Measurements from ENCODE around the gene FERMT2. TPM values are rescaled to one million over a fixed set of nuclear protein-coding genes. Genes with fewer than 3 reads are reported as not detected.

FERMT2 gene
- total RNA-seq, 1 donor from 2014 or later: 304 TPM

DNA sequence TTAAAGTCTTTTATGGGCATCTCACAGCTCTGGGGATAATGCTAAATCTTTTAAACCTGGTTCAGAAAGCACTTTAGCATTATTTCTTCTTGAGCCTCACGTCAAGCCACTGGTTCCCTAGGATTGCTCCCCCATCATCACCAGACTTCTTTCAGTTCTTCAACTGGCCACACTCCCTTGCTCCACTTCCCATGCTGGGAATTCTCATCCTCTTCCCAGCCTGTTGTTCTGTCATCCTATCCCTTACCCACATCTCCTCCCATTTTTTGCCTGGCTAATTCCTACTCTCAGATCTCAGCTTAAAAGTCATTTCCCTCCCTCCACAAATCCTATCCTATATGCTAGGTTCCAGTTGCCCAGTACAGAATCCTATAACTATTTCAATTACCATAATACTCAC is 14.4 kb downstream of the FERMT2 start:
- Mint-ChIP-seq H3K9me3 (ENCODE audit: unreplicated experiment) (no peaks in the 10 kb centered on the region), H3K27me3 (ENCODE audit: unreplicated experiment) (no peaks in the 10 kb centered on the region), H3K27ac (ENCODE audit: unreplicated experiment) (peak overlapping the region; percentile 39), H3K36me3 (ENCODE audit: unreplicated experiment) (peaks cover 3% of the 10 kb centered on the region), H3K4me3 (ENCODE audit: unreplicated experiment) (no peak overlapping the region), H3K4me1 (ENCODE audit: unreplicated experiment) (peaks cover 69% of the 10 kb centered on the region)
- TF ChIP-seq, protein P1, sequence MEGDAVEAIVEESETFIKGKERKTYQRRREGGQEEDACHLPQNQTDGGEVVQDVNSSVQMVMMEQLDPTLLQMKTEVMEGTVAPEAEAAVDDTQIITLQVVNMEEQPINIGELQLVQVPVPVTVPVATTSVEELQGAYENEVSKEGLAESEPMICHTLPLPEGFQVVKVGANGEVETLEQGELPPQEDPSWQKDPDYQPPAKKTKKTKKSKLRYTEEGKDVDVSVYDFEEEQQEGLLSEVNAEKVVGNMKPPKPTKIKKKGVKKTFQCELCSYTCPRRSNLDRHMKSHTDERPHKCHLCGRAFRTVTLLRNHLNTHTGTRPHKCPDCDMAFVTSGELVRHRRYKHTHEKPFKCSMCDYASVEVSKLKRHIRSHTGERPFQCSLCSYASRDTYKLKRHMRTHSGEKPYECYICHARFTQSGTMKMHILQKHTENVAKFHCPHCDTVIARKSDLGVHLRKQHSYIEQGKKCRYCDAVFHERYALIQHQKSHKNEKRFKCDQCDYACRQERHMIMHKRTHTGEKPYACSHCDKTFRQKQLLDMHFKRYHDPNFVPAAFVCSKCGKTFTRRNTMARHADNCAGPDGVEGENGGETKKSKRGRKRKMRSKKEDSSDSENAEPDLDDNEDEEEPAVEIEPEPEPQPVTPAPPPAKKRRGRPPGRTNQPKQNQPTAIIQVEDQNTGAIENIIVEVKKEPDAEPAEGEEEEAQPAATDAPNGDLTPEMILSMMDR (IDR thresholded peaks at IDR 0.05): no peak
- DNase-seq (ENCODE audit: extremely low spot score, unreplicated experiment): no peak

DNA sequence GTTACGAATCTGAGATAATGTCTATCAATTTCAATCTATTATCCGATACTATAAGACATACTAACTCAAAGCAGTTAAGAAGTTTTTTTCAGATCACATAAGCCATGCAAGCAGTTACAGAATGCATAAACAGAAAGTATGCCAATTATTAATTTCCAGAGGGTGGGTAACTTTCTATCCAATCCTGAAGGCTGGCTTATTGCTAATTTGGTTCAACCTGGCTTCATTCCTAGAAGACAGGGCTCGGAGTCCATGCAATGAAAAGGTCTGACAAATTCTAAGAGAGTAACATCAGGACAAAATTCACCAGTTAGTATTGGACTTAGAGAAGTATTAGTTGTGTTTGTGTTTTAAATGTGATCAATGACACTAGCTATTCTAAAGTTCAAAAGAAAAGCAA is 15.0 kb downstream of the FERMT2 start:
- Mint-ChIP-seq H3K9me3 (ENCODE audit: unreplicated experiment) (no peaks in the 10 kb centered on the region), H3K36me3 (ENCODE audit: unreplicated experiment) (peaks cover 3% of the 10 kb centered on the region), H3K27me3 (ENCODE audit: unreplicated experiment) (no peaks in the 10 kb centered on the region), H3K4me3 (ENCODE audit: unreplicated experiment) (no peak overlapping the region), H3K27ac (ENCODE audit: unreplicated experiment) (peak overlapping the region; percentile 39), H3K4me1 (ENCODE audit: unreplicated experiment) (peaks cover 71% of the 10 kb centered on the region)
- TF ChIP-seq, protein P1 (IDR thresholded peaks at IDR 0.05): no peak
- no peak for DNase-seq (ENCODE audit: extremely low spot score, unreplicated experiment)

DNA sequence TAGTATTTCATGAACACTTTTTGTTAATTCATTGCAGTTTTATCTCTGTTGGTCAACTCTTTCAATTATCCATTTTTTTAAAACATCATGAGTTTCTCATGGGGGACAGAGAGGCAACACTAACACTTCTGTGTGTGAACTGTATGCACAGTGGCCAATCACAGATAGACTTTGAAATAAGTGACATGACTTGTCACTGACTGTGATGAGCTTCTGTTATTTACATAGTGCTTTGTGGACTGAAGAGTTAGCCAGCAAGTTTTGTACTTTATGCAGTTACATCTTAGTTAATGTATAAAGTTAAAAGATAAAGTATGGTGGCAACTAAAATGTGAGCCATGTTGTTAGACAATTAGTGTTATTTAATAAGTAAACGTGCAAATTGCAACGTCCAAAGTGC is 16.1 kb downstream of the FERMT2 start:
- Mint-ChIP-seq H3K27me3 (ENCODE audit: unreplicated experiment) (no peaks in the 10 kb centered on the region), H3K9me3 (ENCODE audit: unreplicated experiment) (no peaks in the 10 kb centered on the region), H3K4me3 (ENCODE audit: unreplicated experiment) (no peak overlapping the region), H3K4me1 (ENCODE audit: unreplicated experiment) (peaks cover 68% of the 10 kb centered on the region), H3K36me3 (ENCODE audit: unreplicated experiment) (peaks cover 3% of the 10 kb centered on the region), H3K27ac (ENCODE audit: unreplicated experiment) (peak overlapping the region; percentile 31)
- TF ChIP-seq, protein P1 (IDR thresholded peaks at IDR 0.05): no peak
- no peak for DNase-seq (ENCODE audit: extremely low spot score, unreplicated experiment)

DNA sequence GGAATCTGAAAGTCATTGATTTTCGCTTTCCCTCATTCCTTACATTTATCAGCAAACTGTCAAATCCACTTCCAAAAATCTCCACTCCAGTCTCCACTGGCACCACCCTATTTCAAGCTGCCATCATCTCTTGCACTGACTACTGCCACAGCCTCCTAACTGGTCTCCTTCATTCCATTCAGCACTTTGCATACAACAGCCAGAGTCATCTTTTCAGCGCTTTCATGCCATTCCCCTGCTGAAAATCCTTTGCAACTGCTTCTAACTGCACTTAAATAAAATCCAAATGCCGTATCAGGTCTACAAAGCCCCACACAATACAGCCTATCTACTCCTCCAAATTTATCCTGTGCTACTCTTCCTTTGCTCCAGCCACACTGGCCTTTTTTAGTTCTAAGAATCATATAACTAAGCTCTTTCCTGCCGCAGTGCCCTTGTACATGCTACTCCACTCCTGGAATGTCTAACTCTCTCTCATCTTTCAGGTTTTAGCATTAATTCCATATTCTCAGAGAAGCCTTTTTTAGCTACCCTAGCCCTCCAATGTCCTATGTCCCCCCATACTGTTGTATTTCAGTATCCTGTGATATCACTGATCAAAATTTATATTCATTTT is 21.6 kb downstream of the FERMT2 start:
- TF ChIP-seq, protein P1 (IDR thresholded peaks at IDR 0.05): no peak
- Mint-ChIP-seq H3K27ac (ENCODE audit: unreplicated experiment) (peak overlapping the region; percentile 54), H3K4me1 (ENCODE audit: unreplicated experiment) (peaks cover 77% of the 10 kb centered on the region), H3K27me3 (ENCODE audit: unreplicated experiment) (no peaks in the 10 kb centered on the region), H3K36me3 (ENCODE audit: unreplicated experiment) (peaks cover 3% of the 10 kb centered on the region), H3K9me3 (ENCODE audit: unreplicated experiment) (no peaks in the 10 kb centered on the region), H3K4me3 (ENCODE audit: unreplicated experiment) (no peak overlapping the region)
- no peak for DNase-seq (ENCODE audit: extremely low spot score, unreplicated experiment)

DNA sequence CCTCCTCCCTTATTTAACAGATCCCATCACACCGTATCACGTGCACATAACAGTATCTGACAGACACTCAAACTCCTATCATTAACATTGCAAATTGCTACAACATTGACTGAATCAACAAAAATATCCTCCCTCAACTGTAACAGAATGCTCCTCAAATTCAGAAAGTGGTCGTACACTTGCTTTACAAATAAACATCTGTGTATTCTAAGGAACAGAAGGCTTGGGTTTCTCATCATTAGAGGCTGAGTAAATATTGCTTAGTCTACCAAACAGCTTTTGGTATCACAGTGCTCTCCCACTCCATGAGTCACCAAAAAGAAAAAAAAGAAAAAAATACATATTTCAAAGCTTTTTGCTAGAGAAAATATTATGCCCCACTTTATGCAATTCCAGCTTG is 23.9 kb downstream of the FERMT2 start:
- peaks cover 86% of the 10 kb centered on the region for H3K4me1 Mint-ChIP-seq (ENCODE audit: unreplicated experiment)
- no peak for DNase-seq (ENCODE audit: extremely low spot score, unreplicated experiment)
- H3K36me3 Mint-ChIP-seq (ENCODE audit: unreplicated experiment): no peaks in the 10 kb centered on the region
- no peaks in the 10 kb centered on the region for H3K9me3 Mint-ChIP-seq (ENCODE audit: unreplicated experiment)
- H3K4me3 Mint-ChIP-seq (ENCODE audit: unreplicated experiment): peak overlapping the region; percentile 24
- peak overlapping the region; percentile 90 for H3K27ac Mint-ChIP-seq (ENCODE audit: unreplicated experiment)
- TF ChIP-seq, protein P1 (IDR thresholded peaks at IDR 0.05): no peak
- no peaks in the 10 kb centered on the region for H3K27me3 Mint-ChIP-seq (ENCODE audit: unreplicated experiment)
